ENCODE measurements around the gene GGN.

DNA sequence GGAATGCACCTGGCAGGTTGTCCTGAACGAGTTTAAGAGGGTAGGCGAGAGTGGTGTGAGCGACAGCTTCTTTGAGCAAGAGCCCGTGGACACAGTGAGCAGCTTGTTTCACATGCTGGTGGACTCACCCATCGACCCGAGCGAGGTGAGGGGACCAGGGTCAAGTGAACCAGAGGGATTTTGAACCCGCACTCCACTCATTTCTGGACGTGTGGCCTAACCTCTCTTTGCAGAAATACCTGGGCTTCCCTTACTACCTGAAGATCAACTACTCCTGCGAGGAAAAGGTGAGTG lies 50.5 kb downstream of the GGN start:
- TF ChIP-seq, protein P1, sequence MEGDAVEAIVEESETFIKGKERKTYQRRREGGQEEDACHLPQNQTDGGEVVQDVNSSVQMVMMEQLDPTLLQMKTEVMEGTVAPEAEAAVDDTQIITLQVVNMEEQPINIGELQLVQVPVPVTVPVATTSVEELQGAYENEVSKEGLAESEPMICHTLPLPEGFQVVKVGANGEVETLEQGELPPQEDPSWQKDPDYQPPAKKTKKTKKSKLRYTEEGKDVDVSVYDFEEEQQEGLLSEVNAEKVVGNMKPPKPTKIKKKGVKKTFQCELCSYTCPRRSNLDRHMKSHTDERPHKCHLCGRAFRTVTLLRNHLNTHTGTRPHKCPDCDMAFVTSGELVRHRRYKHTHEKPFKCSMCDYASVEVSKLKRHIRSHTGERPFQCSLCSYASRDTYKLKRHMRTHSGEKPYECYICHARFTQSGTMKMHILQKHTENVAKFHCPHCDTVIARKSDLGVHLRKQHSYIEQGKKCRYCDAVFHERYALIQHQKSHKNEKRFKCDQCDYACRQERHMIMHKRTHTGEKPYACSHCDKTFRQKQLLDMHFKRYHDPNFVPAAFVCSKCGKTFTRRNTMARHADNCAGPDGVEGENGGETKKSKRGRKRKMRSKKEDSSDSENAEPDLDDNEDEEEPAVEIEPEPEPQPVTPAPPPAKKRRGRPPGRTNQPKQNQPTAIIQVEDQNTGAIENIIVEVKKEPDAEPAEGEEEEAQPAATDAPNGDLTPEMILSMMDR (IDR thresholded peaks at IDR 0.05): no peak
- no peak for TF ChIP-seq POLR2A (IDR thresholded peaks at IDR 0.05; ENCODE audit: low read depth)

Measured in esophagus muscularis mucosa (tissue), 3 donors.